HG03060 (cell line): Measurements from ENCODE around the gene QPCT.
A peak's percentile ranks its signal among the peaks of the same experiment; 100 is the strongest.

Source experiments
- ATAC-seq: cut with Tn5 transposase; IDR thresholded peaks from one replicate; pipeline ENCODE4 v1.9.1; 2021; ENCODE audit warnings: low read depth, moderate number of reproducible peaks; ENCODE audit not compliant: unreplicated experiment

The QPCT gene

GRCh38 chr2:37324786-37325624, 19.4 kb upstream of the QPCT start, which contains the start of gene PRKD3:
Gene PRKD3, minus strand, starts transcription at chr2:37324833. Its CDS starts 8,309 bp downstream, at chr2:37316524.
- ATAC-seq: no peak

DNA sequence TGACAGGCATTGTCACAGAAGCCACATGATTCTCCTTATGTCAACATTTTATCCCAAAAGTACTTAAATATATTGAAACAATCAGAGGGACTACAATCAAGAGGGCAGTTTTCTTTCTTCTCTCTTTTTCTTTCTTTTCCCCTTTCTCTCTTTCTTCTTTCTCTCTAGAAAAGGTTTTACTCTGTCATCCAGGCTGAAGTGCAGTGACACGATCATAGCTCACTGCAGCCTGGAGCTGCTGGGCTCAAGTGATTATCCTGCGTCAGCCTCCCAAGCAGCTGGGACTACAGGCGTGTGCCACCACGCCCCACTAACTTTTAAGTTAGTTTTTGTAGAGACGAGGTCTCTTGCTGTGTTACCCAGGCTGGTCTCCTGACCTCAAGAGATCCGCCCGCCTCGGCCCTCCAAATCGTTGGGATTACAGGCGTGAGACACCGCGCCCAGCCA, 18.8 kb upstream of the QPCT start:
- ATAC-seq: no peak

GRCh38 chr2:37326285-37326684, 18.1 kb upstream of the QPCT start:
- no peak for ATAC-seq

- no peak for ATAC-seq
These were observed 17.4 kb upstream of the QPCT start for GRCh38 chr2:37326866-37327634.

- ATAC-seq: no peak
These were observed 13.7 kb upstream of the QPCT start for GRCh38 chr2:37330681-37331080.

GRCh38 chr2:37332560-37332959, 11.9 kb upstream of the QPCT start:
- no peak for ATAC-seq

DNA sequence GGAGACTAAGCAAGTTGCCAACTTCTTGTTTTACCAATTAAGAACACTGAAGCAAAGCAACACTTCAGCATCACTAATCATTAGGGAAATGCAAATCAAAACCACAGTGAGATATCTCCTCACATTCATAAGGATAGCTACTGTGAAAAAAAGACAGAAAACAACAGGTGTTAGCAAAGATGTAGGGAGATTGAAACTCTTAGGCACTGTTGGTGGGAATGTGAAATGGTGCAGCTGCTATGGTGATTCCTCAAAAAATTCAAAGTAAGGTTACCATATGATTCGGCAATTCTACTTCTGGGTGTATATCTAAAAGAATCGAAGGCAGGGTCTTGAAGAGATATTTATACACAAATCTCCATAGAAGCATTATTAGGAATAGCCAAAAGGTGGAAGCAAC, 11.2 kb upstream of the QPCT start:
- ATAC-seq: no peak

GRCh38 chr2:37335604-37336003, 8.8 kb upstream of the QPCT start:
- ATAC-seq: no peak

- no peak for ATAC-seq
These were observed 6.7 kb upstream of the QPCT start for GRCh38 chr2:37337620-37338280.

DNA sequence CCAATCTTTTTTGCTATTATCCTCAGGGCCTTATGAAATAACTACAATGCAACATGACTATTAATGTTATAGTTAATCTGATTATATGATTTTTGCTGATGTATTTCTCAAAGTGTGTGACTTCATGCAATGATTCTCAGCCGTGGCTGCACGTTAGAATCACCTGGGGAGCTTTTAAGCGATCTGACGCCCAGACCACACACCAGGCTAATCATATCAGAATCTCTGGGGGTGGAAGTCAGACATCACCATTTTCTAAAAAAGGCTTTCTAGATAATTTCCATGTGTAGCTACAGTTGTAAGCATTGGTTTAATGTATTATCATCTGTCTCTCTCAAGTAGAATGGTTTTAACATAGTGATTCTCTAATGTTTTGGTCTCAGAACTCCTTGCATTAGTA, 5.5 kb upstream of the QPCT start:
- no peak for ATAC-seq

DNA sequence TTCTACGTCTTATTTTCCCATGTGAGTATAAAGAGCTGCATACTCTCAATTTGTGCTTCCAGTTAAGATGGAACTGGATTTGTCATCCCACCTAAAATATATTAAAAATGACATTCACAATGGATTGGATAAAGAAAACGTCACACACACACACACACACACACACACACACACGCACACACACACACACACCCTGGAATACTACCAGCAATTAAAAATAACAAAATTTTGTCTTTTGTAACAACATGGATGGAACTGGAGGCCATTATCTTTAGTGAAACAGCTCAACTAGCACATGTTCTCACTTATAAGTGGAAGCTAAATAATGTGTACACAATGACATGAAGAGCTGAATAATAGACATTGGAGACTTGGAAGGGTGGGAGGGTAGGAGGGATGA, 3.8 kb upstream of the QPCT start:
- no peak for ATAC-seq

DNA sequence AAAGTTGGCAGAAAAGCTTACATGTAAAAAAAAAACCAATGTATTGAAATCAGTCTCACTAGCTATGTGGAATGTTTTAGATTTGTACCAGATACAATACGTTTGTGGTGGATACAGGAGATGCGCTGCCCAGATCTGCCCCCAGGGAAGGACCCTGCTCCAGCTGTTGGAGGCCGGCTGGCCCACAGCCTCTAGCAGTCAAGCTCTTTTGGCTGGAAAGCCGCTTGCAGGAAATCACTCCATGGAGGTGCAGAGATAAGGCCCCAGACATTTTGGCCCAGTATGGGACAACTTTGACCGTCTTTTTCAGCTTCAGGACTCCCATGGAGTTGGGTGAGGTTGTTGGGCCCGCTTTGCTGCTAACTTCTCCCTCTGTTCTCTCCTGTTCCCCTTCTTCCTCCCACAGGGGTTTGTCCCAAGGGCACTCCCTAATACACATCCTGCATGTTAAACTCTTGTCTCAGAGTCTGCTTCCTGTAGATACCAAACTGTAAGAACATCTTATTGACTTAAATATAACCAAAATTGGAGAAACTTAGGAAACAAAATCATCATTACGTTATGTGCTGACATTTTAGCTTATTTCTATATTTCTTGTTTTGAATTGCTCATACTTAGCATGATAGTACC, 1.7 kb upstream of the QPCT start:
- no peak for ATAC-seq

DNA sequence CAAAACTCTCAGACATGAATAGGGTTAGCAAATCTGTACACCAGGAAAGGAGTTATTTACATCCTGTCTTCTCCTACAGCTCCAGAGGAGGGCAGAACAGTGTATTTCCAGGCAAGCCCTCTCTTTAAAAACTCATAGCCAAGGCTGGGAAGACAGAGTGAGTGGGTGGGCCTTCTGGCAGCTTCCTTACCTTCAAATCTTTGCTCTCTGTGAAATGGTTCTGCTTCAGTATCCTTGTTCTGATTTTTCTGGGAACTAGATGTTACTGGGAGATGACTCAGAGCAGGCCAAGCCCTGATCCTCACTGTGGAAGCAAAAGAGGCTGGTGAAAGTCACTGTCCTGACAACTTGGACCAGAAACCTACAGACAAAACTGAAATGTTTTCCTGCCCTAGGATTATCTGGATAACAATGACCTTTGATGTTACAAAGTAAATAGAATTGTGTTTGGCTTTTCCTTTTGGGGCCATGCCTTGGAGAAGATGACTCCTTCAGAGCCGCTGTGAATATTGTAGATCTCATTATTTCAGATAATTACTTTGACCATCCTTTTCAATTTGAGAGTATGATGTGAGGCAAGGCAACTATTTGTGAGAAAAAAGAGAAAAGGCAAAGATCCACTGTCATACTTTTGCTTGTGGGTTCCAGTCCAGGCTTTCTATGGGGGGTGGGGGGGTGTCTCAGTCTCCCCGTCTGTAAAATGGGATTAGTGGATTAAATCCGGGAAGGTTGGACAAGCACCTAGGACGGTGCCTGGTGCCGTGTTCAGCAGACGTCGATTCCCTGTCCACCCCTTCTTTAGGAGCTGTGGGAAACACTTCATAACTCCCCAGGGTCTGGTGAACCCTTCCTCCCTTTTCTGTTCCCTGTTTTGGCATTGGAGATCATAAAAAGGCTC, 644 bp upstream of the QPCT start:
- no peak for ATAC-seq

GRCh38 chr2:37348155-37348554, 3.7 kb downstream of the QPCT start:
- no peak for ATAC-seq

DNA sequence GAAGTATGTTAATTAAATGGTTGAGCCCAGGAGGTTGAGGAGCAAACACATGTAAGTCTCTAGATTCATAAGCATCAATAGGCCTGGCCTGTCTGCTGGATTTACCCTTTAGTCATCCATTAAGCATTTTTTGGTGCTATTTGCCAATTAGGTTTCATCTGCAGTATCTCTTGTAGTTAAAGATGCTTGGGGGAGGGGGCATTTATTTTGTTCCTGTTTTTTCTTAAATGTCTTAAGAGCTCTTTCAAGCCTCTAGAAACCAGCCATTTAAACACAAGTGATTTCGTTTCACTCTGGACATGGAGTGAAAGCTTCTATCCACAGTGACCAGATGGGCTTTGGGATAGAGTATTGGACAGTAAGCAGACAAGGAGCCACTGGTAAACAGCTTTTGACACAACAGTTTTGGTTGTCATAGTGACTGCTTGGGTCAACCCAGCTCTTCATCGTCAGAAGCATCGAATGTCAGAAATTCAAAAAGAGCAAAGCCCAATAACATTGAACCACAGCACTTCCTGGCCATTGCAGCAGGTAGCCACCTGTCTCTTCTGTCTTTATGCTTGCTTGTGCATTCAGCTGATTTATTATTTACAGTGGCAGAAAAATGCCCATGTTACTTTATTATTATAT, 4.9 kb downstream of the QPCT start:
- ATAC-seq: no peak

DNA sequence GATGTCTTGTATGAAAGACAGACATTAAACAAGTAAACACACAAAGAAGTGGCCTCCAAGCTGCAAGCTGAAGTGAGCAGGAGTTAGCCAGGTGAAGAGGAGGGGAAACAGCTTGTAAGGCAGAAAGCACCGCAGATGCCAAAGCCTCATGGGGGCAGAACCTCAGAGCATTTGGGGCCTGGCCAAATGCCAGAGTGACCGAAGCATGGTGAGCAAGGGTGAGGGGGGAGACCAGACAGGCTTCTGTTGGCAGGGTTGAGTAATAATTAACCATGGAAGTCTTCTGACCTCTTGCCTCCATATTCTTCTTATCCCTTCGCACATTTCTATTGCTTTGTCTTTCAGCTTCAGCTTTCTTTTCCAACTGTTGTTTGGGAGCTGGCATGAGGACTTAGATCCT, 5.6 kb downstream of the QPCT start:
- ATAC-seq: peak; percentile 52

- no peak for ATAC-seq
These were observed 10.1 kb downstream of the QPCT start for GRCh38 chr2:37354531-37354930.

GRCh38 chr2:37355735-37356134, 11.3 kb downstream of the QPCT start:
- no peak for ATAC-seq

DNA sequence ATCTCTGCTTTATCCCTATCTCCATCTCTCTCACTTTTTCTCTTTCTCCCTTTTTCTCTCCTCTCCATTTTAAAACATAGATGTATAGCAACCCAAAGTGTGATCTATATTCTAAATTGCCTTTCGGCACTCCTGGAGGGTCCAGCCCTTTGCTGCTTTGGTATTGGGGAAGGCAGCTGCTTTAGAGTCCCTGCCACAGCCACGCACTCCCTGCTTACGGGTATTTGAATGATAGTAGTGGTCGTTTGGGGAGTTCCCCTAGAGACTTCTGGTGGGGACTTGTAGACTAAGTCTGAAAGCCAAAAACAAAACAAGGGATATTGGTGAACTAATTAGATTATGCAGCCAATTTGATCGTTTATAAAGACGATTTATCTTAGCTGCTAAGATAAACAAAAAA, 11.9 kb downstream of the QPCT start:
- ATAC-seq: no peak
